WTC11 (cell line): ENCODE results near the gene SPDYE6. TPM values are rescaled to one million over a fixed set of nuclear protein-coding genes. Genes with fewer than 3 reads are reported as not detected.
A peak's percentile ranks its signal among the peaks of the same experiment; 100 is the strongest.

Source experiments
- ATF1 ChIP-seq: sonication (generic); formaldehyde crosslinking; IDR thresholded peaks from 2 replicates; pipeline ENCODE4 v1.8.1; 2023; ENCODE audit warnings: mild to moderate bottlenecking, moderate library complexity, missing genetic modification reagents
- FOXK1 ChIP-seq: sonication (generic); formaldehyde crosslinking; IDR thresholded peaks from 2 replicates; pipeline ENCODE4 v1.8.0; 2022; ENCODE audit warnings: mild to moderate bottlenecking, moderate library complexity, missing genetic modification reagents
- GABPB1 ChIP-seq: sonication (generic); formaldehyde crosslinking; IDR thresholded peaks from 2 replicates; pipeline ENCODE4 v1.8.1; 2023; ENCODE audit warnings: mild to moderate bottlenecking, missing genetic modification reagents
- JUN ChIP-seq: sonication (generic); formaldehyde crosslinking; IDR thresholded peaks from 2 replicates; pipeline ENCODE4 v1.8.0; 2023; ENCODE audit warnings: mild to moderate bottlenecking, missing genetic modification reagents
- NFE2L1 ChIP-seq: sonication (generic); formaldehyde crosslinking; IDR thresholded peaks from 2 replicates; pipeline ENCODE4 v1.8.1; 2023; ENCODE audit warnings: missing genetic modification reagents
- NFYB ChIP-seq: sonication (generic); formaldehyde crosslinking; conservative IDR thresholded peaks from 2 replicates; pipeline ENCODE4 v1.8.0; 2022; ENCODE audit warnings: low read depth, missing genetic modification reagents
- OVOL2 ChIP-seq: fragments of 250-450 bp; sonication (Bioruptor Pico); IDR thresholded peaks from 2 replicates; pipeline ENCODE4 v1.9.0; 2021; ENCODE audit warnings: mild to moderate bottlenecking, borderline replicate concordance
- RELA ChIP-seq: sonication (generic); formaldehyde crosslinking; IDR thresholded peaks from 2 replicates; pipeline ENCODE4 v1.8.1; 2022; ENCODE audit warnings: missing genetic modification reagents, mild to moderate bottlenecking, borderline replicate concordance
- SOX15 ChIP-seq: fragments of 250-450 bp; sonication (Bioruptor Pico); IDR thresholded peaks from 2 replicates; pipeline ENCODE4 v1.9.0; 2021; ENCODE audit warnings: mild to moderate bottlenecking
- ZNF121 ChIP-seq: sonication (generic); formaldehyde crosslinking; IDR thresholded peaks from 2 replicates; pipeline ENCODE4 v1.8.0; 2023; ENCODE audit warnings: missing genetic modification reagents
- ZNF396 ChIP-seq: fragments of 250-450 bp; sonication (Bioruptor Pico); IDR thresholded peaks from 2 replicates; pipeline ENCODE4 v1.8.0; 2021; ENCODE audit warnings: mild to moderate bottlenecking, moderate library complexity, borderline replicate concordance
- ZNF423 ChIP-seq: fragments of 250-450 bp; sonication (Bioruptor Pico); IDR thresholded peaks from 2 replicates; pipeline ENCODE4 v2.1.2; 2022; ENCODE audit warnings: mild to moderate bottlenecking, moderate library complexity
- total RNA-seq: library from RNA; stranded (reverse); gene quantifications from 3 replicates; pipeline ENCODE4 v1.2.3, GENCODE V29; 2021
- TF ChIP-seq, protein P1 (sequence below): sonication (generic); formaldehyde crosslinking; IDR thresholded peaks from 2 replicates; pipeline ENCODE4 v1.8.0; 2023; ENCODE audit warnings: mild to moderate bottlenecking, missing genetic modification reagents
- TF ChIP-seq, protein P2 (sequence below): sonication (generic); formaldehyde crosslinking; IDR thresholded peaks from 2 replicates; pipeline ENCODE4 v1.8.1; 2023; ENCODE audit warnings: mild to moderate bottlenecking, missing genetic modification reagents, borderline replicate concordance
- TF ChIP-seq, protein P3 (sequence below): sonication (generic); formaldehyde crosslinking; IDR thresholded peaks from 2 replicates; pipeline ENCODE4 v1.8.1; 2022; ENCODE audit warnings: mild to moderate bottlenecking, missing genetic modification reagents, moderate library complexity, borderline replicate concordance
- TF ChIP-seq, protein P4 (sequence below): sonication (generic); formaldehyde crosslinking; IDR thresholded peaks from 2 replicates; pipeline ENCODE4 v1.8.0; 2023; ENCODE audit warnings: missing genetic modification reagents
- TF ChIP-seq, protein P5 (sequence below): sonication (generic); formaldehyde crosslinking; IDR thresholded peaks from 2 replicates; pipeline ENCODE4 v1.8.1; 2023; ENCODE audit warnings: mild to moderate bottlenecking, moderate library complexity, missing genetic modification reagents
- TF ChIP-seq, protein P6 (sequence below): fragments of 250-450 bp; sonication (Bioruptor Pico); IDR thresholded peaks from 2 replicates; pipeline ENCODE4 v1.9.0; 2021; ENCODE audit warnings: mild to moderate bottlenecking
- TF ChIP-seq, protein P7 (sequence below): sonication (generic); formaldehyde crosslinking; IDR thresholded peaks from 2 replicates; pipeline ENCODE4 v1.8.0; 2022; ENCODE audit warnings: mild to moderate bottlenecking, missing genetic modification reagents
- TF ChIP-seq, protein P8 (sequence below): sonication (generic); formaldehyde crosslinking; IDR thresholded peaks from 2 replicates; pipeline ENCODE4 v1.8.1; 2023; ENCODE audit warnings: mild to moderate bottlenecking, missing genetic modification reagents

SPDYE6 gene
- total RNA-seq, 1 experiment from 2014 or later = not detected

DNA sequence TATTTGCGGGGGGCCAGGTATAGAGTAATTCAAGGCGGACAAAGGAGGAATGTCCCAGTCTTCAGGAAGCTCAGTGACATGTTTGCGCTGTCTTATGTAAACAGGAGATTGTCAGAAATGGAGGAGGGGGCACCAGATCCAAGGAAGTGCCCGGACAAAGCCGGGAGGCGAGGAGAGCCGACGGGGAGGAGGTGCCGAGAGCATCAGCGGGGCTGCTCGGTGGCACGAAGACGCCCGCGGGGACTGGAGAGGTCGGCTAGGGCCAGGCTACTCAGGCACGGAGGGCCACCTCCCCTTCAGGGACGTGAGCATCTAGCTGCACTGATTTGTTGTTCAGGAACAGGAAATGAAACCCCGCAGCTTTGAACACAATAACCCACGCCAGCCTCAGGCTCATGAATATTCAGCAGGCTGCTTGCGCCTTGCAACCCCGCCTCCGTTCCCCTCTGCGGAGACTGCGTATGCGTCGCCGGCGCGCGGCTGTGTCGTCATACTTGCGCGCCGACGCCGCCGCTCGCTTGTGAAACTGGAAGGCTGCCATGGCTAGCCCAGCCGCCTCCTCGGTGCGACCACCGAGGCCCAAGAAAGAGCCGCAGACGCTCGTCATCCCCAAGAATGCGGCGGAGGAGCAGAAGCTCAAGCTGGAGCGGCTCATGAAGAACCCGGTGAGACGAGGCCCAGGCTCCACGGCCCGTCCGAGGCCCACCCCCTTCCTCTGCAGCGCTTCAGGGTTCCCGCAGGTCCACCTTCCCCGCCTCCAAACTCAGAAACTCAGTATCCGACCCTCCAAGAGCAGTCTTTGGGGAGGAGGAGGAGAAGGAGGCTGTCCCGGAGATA is 39.8 kb upstream of the SPDYE6 start, which contains the start of gene PRKRIP1 (continued):
- TF ChIP-seq, protein P1, sequence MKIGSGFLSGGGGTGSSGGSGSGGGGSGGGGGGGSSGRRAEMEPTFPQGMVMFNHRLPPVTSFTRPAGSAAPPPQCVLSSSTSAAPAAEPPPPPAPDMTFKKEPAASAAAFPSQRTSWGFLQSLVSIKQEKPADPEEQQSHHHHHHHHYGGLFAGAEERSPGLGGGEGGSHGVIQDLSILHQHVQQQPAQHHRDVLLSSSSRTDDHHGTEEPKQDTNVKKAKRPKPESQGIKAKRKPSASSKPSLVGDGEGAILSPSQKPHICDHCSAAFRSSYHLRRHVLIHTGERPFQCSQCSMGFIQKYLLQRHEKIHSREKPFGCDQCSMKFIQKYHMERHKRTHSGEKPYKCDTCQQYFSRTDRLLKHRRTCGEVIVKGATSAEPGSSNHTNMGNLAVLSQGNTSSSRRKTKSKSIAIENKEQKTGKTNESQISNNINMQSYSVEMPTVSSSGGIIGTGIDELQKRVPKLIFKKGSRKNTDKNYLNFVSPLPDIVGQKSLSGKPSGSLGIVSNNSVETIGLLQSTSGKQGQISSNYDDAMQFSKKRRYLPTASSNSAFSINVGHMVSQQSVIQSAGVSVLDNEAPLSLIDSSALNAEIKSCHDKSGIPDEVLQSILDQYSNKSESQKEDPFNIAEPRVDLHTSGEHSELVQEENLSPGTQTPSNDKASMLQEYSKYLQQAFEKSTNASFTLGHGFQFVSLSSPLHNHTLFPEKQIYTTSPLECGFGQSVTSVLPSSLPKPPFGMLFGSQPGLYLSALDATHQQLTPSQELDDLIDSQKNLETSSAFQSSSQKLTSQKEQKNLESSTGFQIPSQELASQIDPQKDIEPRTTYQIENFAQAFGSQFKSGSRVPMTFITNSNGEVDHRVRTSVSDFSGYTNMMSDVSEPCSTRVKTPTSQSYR (CRISPR knock-in tag) = no peak
- TF ChIP-seq, protein P2, sequence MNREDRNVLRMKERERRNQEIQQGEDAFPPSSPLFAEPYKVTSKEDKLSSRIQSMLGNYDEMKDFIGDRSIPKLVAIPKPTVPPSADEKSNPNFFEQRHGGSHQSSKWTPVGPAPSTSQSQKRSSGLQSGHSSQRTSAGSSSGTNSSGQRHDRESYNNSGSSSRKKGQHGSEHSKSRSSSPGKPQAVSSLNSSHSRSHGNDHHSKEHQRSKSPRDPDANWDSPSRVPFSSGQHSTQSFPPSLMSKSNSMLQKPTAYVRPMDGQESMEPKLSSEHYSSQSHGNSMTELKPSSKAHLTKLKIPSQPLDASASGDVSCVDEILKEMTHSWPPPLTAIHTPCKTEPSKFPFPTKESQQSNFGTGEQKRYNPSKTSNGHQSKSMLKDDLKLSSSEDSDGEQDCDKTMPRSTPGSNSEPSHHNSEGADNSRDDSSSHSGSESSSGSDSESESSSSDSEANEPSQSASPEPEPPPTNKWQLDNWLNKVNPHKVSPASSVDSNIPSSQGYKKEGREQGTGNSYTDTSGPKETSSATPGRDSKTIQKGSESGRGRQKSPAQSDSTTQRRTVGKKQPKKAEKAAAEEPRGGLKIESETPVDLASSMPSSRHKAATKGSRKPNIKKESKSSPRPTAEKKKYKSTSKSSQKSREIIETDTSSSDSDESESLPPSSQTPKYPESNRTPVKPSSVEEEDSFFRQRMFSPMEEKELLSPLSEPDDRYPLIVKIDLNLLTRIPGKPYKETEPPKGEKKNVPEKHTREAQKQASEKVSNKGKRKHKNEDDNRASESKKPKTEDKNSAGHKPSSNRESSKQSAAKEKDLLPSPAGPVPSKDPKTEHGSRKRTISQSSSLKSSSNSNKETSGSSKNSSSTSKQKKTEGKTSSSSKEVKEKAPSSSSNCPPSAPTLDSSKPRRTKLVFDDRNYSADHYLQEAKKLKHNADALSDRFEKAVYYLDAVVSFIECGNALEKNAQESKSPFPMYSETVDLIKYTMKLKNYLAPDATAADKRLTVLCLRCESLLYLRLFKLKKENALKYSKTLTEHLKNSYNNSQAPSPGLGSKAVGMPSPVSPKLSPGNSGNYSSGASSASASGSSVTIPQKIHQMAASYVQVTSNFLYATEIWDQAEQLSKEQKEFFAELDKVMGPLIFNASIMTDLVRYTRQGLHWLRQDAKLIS (CRISPR knock-in tag) = no peak
- TF ChIP-seq ZNF396 (CRISPR knock-in tag) (no peak), GABPB1 (CRISPR knock-in tag) (no peak), ZNF423 (CRISPR knock-in tag) (no peak), RELA (no peak), OVOL2 (CRISPR knock-in tag) (no peak), ATF1 (0 out of 2 replicates have a peak, but pooled peaks have one; percentile 60), JUN (no peak), NFE2L1 (CRISPR knock-in tag) (no peak), SOX15 (CRISPR knock-in tag) (no peak), ZNF121 (CRISPR knock-in tag) (no peak), FOXK1 (CRISPR knock-in tag) (peak; percentile 45; the same call in 1 of the 2 replicates), NFYB (CRISPR knock-in tag) (no peak)
- TF ChIP-seq, protein P3, sequence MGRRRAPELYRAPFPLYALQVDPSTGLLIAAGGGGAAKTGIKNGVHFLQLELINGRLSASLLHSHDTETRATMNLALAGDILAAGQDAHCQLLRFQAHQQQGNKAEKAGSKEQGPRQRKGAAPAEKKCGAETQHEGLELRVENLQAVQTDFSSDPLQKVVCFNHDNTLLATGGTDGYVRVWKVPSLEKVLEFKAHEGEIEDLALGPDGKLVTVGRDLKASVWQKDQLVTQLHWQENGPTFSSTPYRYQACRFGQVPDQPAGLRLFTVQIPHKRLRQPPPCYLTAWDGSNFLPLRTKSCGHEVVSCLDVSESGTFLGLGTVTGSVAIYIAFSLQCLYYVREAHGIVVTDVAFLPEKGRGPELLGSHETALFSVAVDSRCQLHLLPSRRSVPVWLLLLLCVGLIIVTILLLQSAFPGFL (CRISPR knock-in tag) = no peak
- TF ChIP-seq, protein P4, sequence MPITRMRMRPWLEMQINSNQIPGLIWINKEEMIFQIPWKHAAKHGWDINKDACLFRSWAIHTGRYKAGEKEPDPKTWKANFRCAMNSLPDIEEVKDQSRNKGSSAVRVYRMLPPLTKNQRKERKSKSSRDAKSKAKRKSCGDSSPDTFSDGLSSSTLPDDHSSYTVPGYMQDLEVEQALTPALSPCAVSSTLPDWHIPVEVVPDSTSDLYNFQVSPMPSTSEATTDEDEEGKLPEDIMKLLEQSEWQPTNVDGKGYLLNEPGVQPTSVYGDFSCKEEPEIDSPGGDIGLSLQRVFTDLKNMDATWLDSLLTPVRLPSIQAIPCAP (CRISPR knock-in tag) = no peak
- TF ChIP-seq, protein P5, sequence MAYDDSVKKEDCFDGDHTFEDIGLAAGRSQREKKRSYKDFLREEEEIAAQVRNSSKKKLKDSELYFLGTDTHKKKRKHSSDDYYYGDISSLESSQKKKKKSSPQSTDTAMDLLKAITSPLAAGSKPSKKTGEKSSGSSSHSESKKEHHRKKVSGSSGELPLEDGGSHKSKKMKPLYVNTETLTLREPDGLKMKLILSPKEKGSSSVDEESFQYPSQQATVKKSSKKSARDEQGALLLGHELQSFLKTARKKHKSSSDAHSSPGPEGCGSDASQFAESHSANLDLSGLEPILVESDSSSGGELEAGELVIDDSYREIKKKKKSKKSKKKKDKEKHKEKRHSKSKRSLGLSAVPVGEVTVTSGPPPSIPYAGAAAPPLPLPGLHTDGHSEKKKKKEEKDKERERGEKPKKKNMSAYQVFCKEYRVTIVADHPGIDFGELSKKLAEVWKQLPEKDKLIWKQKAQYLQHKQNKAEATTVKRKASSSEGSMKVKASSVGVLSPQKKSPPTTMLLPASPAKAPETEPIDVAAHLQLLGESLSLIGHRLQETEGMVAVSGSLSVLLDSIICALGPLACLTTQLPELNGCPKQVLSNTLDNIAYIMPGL (CRISPR knock-in tag) = peak; percentile 10; the same call in 1 of the 2 replicates
- TF ChIP-seq, protein P6, sequence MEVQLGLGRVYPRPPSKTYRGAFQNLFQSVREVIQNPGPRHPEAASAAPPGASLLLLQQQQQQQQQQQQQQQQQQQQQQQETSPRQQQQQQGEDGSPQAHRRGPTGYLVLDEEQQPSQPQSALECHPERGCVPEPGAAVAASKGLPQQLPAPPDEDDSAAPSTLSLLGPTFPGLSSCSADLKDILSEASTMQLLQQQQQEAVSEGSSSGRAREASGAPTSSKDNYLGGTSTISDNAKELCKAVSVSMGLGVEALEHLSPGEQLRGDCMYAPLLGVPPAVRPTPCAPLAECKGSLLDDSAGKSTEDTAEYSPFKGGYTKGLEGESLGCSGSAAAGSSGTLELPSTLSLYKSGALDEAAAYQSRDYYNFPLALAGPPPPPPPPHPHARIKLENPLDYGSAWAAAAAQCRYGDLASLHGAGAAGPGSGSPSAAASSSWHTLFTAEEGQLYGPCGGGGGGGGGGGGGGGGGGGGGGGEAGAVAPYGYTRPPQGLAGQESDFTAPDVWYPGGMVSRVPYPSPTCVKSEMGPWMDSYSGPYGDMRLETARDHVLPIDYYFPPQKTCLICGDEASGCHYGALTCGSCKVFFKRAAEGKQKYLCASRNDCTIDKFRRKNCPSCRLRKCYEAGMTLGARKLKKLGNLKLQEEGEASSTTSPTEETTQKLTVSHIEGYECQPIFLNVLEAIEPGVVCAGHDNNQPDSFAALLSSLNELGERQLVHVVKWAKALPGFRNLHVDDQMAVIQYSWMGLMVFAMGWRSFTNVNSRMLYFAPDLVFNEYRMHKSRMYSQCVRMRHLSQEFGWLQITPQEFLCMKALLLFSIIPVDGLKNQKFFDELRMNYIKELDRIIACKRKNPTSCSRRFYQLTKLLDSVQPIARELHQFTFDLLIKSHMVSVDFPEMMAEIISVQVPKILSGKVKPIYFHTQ (CRISPR knock-in tag) = no peak
- TF ChIP-seq, protein P7, sequence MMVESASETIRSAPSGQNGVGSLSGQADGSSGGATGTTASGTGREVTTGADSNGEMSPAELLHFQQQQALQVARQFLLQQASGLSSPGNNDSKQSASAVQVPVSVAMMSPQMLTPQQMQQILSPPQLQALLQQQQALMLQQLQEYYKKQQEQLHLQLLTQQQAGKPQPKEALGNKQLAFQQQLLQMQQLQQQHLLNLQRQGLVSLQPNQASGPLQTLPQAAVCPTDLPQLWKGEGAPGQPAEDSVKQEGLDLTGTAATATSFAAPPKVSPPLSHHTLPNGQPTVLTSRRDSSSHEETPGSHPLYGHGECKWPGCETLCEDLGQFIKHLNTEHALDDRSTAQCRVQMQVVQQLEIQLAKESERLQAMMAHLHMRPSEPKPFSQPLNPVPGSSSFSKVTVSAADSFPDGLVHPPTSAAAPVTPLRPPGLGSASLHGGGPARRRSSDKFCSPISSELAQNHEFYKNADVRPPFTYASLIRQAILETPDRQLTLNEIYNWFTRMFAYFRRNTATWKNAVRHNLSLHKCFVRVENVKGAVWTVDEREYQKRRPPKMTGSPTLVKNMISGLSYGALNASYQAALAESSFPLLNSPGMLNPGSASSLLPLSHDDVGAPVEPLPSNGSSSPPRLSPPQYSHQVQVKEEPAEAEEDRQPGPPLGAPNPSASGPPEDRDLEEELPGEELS (CRISPR knock-in tag) = no peak
- TF ChIP-seq, protein P8, sequence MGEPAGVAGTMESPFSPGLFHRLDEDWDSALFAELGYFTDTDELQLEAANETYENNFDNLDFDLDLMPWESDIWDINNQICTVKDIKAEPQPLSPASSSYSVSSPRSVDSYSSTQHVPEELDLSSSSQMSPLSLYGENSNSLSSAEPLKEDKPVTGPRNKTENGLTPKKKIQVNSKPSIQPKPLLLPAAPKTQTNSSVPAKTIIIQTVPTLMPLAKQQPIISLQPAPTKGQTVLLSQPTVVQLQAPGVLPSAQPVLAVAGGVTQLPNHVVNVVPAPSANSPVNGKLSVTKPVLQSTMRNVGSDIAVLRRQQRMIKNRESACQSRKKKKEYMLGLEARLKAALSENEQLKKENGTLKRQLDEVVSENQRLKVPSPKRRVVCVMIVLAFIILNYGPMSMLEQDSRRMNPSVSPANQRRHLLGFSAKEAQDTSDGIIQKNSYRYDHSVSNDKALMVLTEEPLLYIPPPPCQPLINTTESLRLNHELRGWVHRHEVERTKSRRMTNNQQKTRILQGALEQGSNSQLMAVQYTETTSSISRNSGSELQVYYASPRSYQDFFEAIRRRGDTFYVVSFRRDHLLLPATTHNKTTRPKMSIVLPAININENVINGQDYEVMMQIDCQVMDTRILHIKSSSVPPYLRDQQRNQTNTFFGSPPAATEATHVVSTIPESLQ = no peak
- TF ChIP-seq, all 79 proteins: peak for 16
